Natural killer cell treated with Interleukin-12 subunit alpha and Interleukin-12 subunit beta and Interleukin-15 and Interleukin-18, amount 100 ng/mL, for 72 hours (primary cell): ENCODE measurements around the gene SIM2. TPM values are rescaled to one million over a fixed set of nuclear protein-coding genes. Genes with fewer than 3 reads are reported as not detected.

Experiments
- ATAC-seq, 2 donors: fragments of 150-1000 bp; cut with Tn5 transposase in 1 of 2; sonication (Bioruptor Pico), chemical (Tn5 transposase) in 1 of 2; 2 replicates each; pipeline ENCODE4 v1.10.0; 2021
- DNase-seq: peaks from one replicate; pipeline ENCODE4 v3.0.0; 2022; ENCODE audit warnings: low spot score
- H3K27ac Mint-ChIP-seq, 2 donors: 1 replicate in 1 of 2; 2 replicates in 1 of 2; pipeline ENCODE4 v1.8.0; 2022; ENCODE audit warnings: mixed read lengths in 2 of 2, mild to moderate bottlenecking in 1 of 2, moderate library complexity in 1 of 2
- H3K27me3 Mint-ChIP-seq, 2 donors: 1 replicate in 1 of 2; 2 replicates in 1 of 2; pipeline ENCODE4 v1.8.0; 2022; ENCODE audit warnings: mixed read lengths in 2 of 2
- H3K36me3 Mint-ChIP-seq: one replicate; pipeline ENCODE4 v1.8.0; 2022; ENCODE audit warnings: mixed read lengths
- H3K4me1 Mint-ChIP-seq, 2 donors: 1 replicate in 1 of 2; 2 replicates in 1 of 2; pipeline ENCODE4 v1.8.0; 2022; ENCODE audit warnings: low read depth in 2 of 2, mixed read lengths in 2 of 2, mild to moderate bottlenecking in 1 of 2
- H3K4me3 Mint-ChIP-seq: one replicate; pipeline ENCODE4 v1.8.0; 2022; ENCODE audit warnings: mixed read lengths
- H3K9me3 Mint-ChIP-seq: 2 replicates; pipeline ENCODE4 v1.8.0; 2022; ENCODE audit warnings: mixed read lengths
- total RNA-seq, 2 donors: library from RNA; stranded (reverse); gene quantifications; one replicate each; pipeline ENCODE4 v1.2.3, GENCODE V29; 2022

SIM2 gene
- total RNA-seq, 2 donors from 2014 or later: 0.47 TPM; not detected in 1

GRCh38 chr21:36768496-36768895 lies 69.6 kb downstream of the SIM2 start:
- Mint-ChIP-seq H3K9me3 (no peaks in the 10 kb centered on the region), H3K27me3 (no peaks in the 10 kb centered on the region), H3K36me3 (no peaks in the 10 kb centered on the region), H3K4me1 (no peaks in the 10 kb centered on the region), H3K4me3 (no peak overlapping the region), H3K27ac (no peak overlapping the region)
- DNase-seq (no peak), ATAC-seq (no peak)

DNA sequence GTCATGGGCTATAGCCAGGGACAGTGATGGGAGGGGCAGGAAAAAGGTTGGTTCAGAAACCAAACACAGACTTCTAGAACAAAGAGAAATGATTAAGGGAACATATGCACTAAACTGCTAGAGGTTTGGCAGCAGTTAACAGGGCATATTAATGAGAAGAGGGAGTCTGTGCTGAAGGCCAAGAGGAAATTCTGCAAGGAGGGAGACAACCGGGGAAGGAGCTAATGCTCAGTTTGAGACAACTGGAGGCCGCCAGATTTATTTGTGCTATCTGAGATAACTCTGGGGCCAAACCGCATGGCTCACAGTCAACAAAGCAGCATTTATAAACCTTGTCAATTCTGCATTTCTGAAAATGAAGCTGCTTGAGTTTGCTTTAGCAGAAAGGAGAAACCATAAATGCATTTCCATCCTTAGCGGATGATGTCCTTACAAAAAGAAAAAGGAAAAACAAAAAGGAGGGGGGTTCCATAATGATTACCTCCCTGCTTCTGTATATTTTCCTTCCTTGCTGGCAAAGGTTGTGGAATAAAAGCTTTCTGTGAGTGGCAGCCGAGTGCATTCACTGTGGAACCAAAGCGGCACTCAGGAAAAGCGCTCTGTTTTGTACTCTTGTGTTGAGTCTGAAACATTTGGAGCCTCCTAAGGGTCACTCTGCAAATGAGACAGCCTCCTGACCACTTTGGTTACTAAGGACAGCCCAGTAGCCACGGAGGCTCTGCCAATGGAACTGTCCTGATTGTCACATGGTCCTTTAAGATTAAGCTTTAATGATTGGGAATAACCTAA lies 70.3 kb downstream of the SIM2 start:
- ATAC-seq (no peak), DNase-seq (no peak)

DNA sequence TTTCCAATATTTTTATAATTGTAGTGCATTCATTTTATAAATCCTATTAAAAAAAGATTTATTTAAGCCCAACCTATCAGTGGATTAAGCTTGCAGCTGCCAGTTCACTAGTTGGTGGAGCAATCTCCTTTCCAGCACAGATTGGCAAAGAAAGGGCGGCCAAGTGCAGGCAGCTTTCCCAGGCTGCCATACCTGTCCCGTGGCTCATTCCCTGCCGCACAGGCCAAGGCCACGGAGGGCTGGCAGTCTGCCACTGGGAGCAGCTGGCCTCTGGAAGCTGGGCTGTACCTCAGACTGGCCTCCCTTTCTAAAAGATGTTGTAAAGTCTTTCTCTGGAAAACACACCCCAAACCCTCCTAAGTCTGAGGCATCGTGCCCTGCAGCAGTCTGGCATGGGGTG lies 74.2 kb downstream of the SIM2 start:
- Mint-ChIP-seq H3K9me3 (no peaks in the 10 kb centered on the region), H3K27ac (no peak overlapping the region), H3K27me3 (no peaks in the 10 kb centered on the region), H3K4me1 (peaks cover 0 to 10% of the 10 kb centered on the region in 2 donors), H3K4me3 (no peak overlapping the region), H3K36me3 (no peaks in the 10 kb centered on the region)
- ATAC-seq (no peak), DNase-seq (no peak)

More for the DNA sequence above, 70.3 kb downstream of the SIM2 start:
- Mint-ChIP-seq H3K4me1 (no peaks in the 10 kb centered on the region), H3K27me3 (no peaks in the 10 kb centered on the region), H3K27ac (no peak overlapping the region), H3K36me3 (no peaks in the 10 kb centered on the region), H3K4me3 (no peak overlapping the region), H3K9me3 (no peaks in the 10 kb centered on the region)

GRCh38 chr21:36773995-36774394 lies 75.1 kb downstream of the SIM2 start:
- peaks cover 0 to 10% of the 10 kb centered on the region in 2 donors for H3K4me1 Mint-ChIP-seq

DNA sequence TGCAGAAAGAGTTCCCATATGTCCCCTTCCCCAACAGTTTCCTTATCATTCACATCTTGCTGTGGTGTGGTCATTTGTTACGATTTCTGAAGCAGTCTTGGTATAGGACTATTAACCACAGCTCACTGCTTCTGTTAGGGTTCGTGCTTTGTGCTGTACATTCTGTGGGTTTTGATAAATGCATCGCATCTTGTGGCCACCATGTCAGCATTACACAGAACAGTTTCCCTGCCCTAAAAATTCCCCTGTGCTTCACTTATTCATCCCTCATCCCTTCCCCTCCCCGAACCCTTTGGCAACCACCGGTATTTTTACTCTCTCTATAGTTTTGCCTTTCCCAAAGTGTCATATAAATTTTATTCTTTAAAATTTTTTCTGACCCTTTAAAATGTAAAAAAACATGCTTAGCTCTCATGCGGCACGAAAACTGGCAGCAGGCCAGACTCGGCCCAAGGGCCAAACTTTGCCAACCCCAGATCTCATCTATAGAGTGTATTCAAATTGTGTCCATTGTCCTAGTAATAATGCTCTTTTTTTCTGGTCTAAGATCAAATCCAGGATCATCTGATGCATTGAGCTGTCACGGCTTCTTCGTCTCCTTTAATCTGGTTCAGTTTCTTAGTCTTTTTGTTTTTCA lies 78.2 kb downstream of the SIM2 start:
- no peak for DNase-seq
- Mint-ChIP-seq H3K4me3 (no peak overlapping the region), H3K27me3 (no peaks in the 10 kb centered on the region), H3K4me1 (peaks cover 0 to 13% of the 10 kb centered on the region in 2 donors), H3K36me3 (no peaks in the 10 kb centered on the region), H3K27ac (no peak overlapping the region), H3K9me3 (no peaks in the 10 kb centered on the region)
- ATAC-seq: no peak

More at GRCh38 chr21:36773995-36774394, 75.1 kb downstream of the SIM2 start:
- no peaks in the 10 kb centered on the region for H3K36me3 Mint-ChIP-seq
- ATAC-seq: peak in 1 of 2 donors; percentile 36
- no peak for DNase-seq
- H3K4me3 Mint-ChIP-seq: no peak overlapping the region
- no peaks in the 10 kb centered on the region for H3K9me3 Mint-ChIP-seq
- no peak overlapping the region for H3K27ac Mint-ChIP-seq
- H3K27me3 Mint-ChIP-seq: no peaks in the 10 kb centered on the region

DNA sequence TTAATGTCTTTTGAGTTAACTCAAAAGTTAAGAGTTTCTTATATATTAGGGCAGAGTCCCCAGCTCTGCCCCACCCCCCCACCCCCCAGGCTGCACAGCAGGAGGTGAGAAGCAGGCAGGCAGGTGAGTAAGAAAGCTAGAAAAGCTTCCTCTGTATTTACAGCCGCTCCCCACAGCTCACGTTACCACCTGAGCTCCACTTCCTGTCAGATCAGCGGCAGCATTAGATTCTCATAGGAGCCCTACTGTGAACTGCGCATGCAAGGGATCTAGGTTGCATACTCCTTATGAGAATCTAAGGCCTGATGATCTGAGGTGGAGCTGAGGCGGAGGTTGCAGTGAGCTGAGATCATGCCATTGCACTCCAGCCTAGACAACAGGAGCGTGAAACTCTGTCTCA lies 81.9 kb downstream of the SIM2 start:
- ATAC-seq (no peak), DNase-seq (no peak)
- no peak overlapping the region for H3K27ac Mint-ChIP-seq
- H3K9me3 Mint-ChIP-seq: no peaks in the 10 kb centered on the region
- no peak overlapping the region for H3K4me3 Mint-ChIP-seq
- peaks cover 0 to 6% of the 10 kb centered on the region in 2 donors for H3K4me1 Mint-ChIP-seq
- H3K27me3 Mint-ChIP-seq: no peaks in the 10 kb centered on the region
- no peaks in the 10 kb centered on the region for H3K36me3 Mint-ChIP-seq

- ATAC-seq: no peak
- H3K27me3 Mint-ChIP-seq: no peaks in the 10 kb centered on the region
- no peak overlapping the region for H3K4me3 Mint-ChIP-seq
- DNase-seq: no peak
- no peaks in the 10 kb centered on the region for H3K36me3 Mint-ChIP-seq
- H3K27ac Mint-ChIP-seq: no peak overlapping the region
- H3K9me3 Mint-ChIP-seq: no peaks in the 10 kb centered on the region
- H3K4me1 Mint-ChIP-seq: peaks cover 0 to 3% of the 10 kb centered on the region in 2 donors
These were observed 84.9 kb downstream of the SIM2 start for GRCh38 chr21:36783612-36784374.

DNA sequence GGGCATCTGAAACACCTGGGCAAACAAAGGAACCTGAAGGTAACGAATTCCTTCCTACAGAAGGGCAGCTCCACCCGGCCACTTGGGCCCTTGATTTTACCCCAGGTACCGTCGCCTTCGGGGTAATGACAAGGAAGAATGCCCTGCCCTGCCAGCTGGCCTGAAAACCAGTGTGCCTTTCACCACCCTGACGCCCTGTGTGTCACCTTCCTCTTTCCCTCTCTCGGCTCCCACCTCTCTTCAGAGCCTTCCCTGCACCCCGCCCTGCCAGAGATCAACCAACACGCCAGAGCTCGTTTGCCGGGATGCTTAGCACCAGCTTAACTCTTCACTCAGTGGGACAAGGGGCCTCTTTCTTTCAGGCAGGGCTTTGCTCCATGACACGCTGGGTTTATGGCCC lies 86.0 kb downstream of the SIM2 start:
- ATAC-seq: no peak
- H3K27me3 Mint-ChIP-seq: no peaks in the 10 kb centered on the region
- peaks cover 0 to under 1% of the 10 kb centered on the region in 2 donors for H3K4me1 Mint-ChIP-seq
- no peak overlapping the region for H3K27ac Mint-ChIP-seq
- no peaks in the 10 kb centered on the region for H3K36me3 Mint-ChIP-seq
- H3K4me3 Mint-ChIP-seq: no peak overlapping the region
- DNase-seq: no peak
- no peaks in the 10 kb centered on the region for H3K9me3 Mint-ChIP-seq

DNA sequence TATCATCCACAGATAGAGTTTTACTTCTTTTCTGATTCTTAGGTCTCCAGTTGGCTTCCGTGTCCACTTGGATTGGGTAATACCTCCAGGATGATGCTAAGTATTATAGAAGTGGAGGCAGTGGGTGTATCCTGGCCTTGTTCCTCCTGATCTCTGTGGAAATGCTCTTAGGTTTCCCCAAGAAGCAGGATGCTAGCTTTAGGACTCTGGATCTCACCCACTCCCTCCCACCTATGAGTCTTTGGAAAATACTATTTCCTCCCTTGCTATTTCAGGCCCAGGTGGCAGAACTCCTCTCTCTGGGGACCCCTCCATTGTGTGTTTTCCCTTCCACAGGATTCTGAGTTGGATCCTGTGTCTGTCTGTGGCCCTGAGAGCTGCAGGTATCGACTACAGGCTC lies 86.7 kb downstream of the SIM2 start:
- ATAC-seq: no peak
- H3K4me1 Mint-ChIP-seq: no peaks in the 10 kb centered on the region
- H3K4me3 Mint-ChIP-seq: no peak overlapping the region
- no peaks in the 10 kb centered on the region for H3K36me3 Mint-ChIP-seq
- H3K9me3 Mint-ChIP-seq: no peaks in the 10 kb centered on the region
- no peak for DNase-seq
- no peaks in the 10 kb centered on the region for H3K27me3 Mint-ChIP-seq
- H3K27ac Mint-ChIP-seq: no peak overlapping the region

DNA sequence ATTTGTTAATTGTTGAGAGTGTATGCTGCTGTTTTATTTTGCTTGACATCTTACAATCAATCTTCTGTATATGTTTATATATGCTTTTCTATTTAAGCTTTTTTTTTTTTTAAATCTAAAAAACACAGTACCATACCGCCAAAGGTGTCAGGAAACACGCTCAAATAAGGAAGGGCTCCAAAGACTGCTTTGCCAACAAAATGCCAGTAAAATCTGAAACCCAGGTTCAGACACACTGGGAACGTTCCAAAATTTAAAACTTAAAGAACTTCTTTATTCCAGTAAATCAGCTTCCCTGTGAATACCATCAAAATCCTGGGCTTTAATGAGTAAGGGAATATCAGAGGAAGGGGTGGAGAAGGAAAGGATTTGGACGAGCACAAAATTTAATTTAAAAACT lies 87.3 kb downstream of the SIM2 start:
- no peak for DNase-seq
- no peaks in the 10 kb centered on the region for H3K9me3 Mint-ChIP-seq
- no peaks in the 10 kb centered on the region for H3K36me3 Mint-ChIP-seq
- no peak overlapping the region for H3K4me3 Mint-ChIP-seq
- no peaks in the 10 kb centered on the region for H3K4me1 Mint-ChIP-seq
- no peak for ATAC-seq
- no peaks in the 10 kb centered on the region for H3K27me3 Mint-ChIP-seq
- no peak overlapping the region for H3K27ac Mint-ChIP-seq

DNA sequence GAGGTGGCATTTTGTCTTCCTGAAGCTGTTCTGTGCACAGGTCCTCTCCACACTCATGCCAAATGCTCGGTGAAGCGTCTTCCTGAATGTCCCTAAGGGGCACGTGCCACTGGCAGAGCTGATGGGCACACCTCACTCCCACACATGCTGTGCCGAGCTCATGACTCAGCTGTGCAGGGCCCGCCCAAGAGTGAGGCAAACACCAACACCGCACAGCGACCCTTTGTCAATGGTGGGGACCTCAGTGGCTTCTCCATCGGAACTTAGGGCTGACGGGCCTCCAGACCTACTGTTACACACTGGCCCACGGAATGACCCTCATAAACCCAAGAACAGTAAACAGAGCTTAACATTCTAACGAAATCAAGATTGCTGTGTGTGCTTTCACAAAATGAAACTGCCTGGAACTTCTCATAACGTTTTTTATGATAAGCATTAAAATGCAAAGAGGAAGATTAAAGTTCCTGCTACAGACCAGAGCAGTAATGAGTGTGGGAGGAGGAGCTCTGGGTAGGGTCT lies 89.3 kb downstream of the SIM2 start:
- Mint-ChIP-seq H3K4me3 (no peak overlapping the region), H3K9me3 (no peaks in the 10 kb centered on the region), H3K27me3 (no peaks in the 10 kb centered on the region), H3K4me1 (no peaks in the 10 kb centered on the region), H3K36me3 (no peaks in the 10 kb centered on the region), H3K27ac (no peak overlapping the region)
- ATAC-seq: no peak
- DNase-seq: no peak

DNA sequence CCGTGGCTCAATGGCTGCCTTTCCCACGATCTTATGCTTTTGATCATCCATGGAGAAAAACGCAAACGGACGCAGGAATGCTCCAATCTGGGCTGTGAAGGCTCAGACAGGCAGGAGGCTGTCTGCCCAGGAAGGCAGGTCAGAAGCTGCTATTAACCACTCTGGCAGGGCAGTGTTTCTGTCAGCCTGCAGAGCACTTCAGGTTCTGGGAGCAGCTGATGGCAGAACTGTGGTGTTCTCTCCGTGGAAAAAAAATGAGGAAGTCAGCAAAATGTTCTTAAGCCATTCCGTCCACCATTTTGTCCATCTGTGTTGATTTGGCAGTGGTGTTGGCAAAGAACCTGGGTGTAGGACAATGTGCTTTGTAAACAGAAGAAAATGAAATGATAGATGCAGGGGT lies 91.7 kb downstream of the SIM2 start:
- ATAC-seq: no peak
- Mint-ChIP-seq H3K4me3 (no peak overlapping the region), H3K4me1 (no peaks in the 10 kb centered on the region), H3K36me3 (no peaks in the 10 kb centered on the region), H3K9me3 (no peaks in the 10 kb centered on the region), H3K27me3 (no peaks in the 10 kb centered on the region), H3K27ac (no peak overlapping the region)
- DNase-seq: no peak

DNA sequence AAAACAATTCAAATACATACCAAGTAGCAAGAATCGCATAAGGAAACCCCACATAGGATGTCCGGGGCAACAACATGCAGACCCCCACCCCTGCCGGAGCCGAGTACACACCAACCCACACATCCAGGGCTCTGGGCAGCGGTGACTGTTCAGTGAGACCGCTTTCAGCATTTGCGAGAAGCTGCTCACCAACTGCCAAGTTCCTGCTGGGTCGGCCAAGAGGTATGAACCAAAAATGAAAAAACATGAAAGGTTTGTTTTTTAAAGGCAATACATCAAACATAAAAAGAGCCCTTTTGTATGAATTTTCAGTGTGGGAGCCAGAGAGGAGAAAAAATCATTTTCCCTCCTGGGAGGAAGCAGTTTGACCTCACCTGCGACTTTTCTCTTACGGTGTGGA lies 92.3 kb downstream of the SIM2 start:
- Mint-ChIP-seq H3K4me1 (no peaks in the 10 kb centered on the region), H3K27ac (no peak overlapping the region), H3K27me3 (no peaks in the 10 kb centered on the region), H3K9me3 (no peaks in the 10 kb centered on the region), H3K36me3 (no peaks in the 10 kb centered on the region), H3K4me3 (no peak overlapping the region)
- DNase-seq (no peak), ATAC-seq (no peak)
